HepG2 (cell line): ENCODE data around the gene EEF1AKMT3. TPM values are rescaled to one million over a fixed set of nuclear protein-coding genes. Genes with fewer than 3 reads are reported as not detected.

ENCODE experiments used
- AHDC1 ChIP-seq: sonication (generic); formaldehyde crosslinking; IDR thresholded peaks from 2 replicates; pipeline ENCODE4 v1.5.1; 2020; ENCODE audit warnings: mild to moderate bottlenecking, missing genetic modification reagents, borderline replicate concordance
- ARID3A ChIP-seq: IDR thresholded peaks from 2 replicates; pipeline ENCODE4 v1.6.1; 2012; ENCODE audit warnings: low read depth, low read length, improper control_type of control experiment
- ERF ChIP-seq: IDR thresholded peaks from 2 replicates; pipeline ENCODE4 v1.6.1; 2018; ENCODE audit warnings: missing biosample characterization, missing genetic modification reagents
- IKZF1 ChIP-seq: fragments of 450-650 bp; IDR thresholded peaks from 2 replicates; pipeline ENCODE4 v1.7.1; 2016
- PAF1 ChIP-seq: IDR thresholded peaks from 2 replicates; pipeline ENCODE4 v1.6.1; 2016; ENCODE audit warnings: missing genetic modification reagents, missing compliant biosample characterization
- PHF20 ChIP-seq: sonication (generic); formaldehyde crosslinking; IDR thresholded peaks from 2 replicates; pipeline ENCODE4 v1.5.0; 2020; ENCODE audit warnings: mild to moderate bottlenecking, missing genetic modification reagents
- SP1 ChIP-seq, 2 experiments: fragments of 450-650 bp in 1 of 2; sonication (generic) in 1 of 2; formaldehyde crosslinking in 1 of 2; IDR thresholded peaks; 2 replicates each; pipeline versions ENCODE4 v1.4.0 to v1.6.1; 2016 to 2020; ENCODE audit warnings: missing genetic modification reagents in 1 of 2
- THAP9 ChIP-seq: sonication (generic); formaldehyde crosslinking; IDR thresholded peaks from 2 replicates; pipeline ENCODE4; 2020; ENCODE audit warnings: missing genetic modification reagents, mild to moderate bottlenecking, borderline replicate concordance
- TRIM24 ChIP-seq: sonication (generic); formaldehyde crosslinking; IDR thresholded peaks from 2 replicates; pipeline ENCODE4 v1.8.0; 2022; ENCODE audit warnings: mild to moderate bottlenecking, missing genetic modification reagents
- ZFP90 ChIP-seq: sonication (generic); formaldehyde crosslinking; IDR thresholded peaks from 2 replicates; pipeline ENCODE4 v1.8.0; 2022; ENCODE audit warnings: missing genetic modification reagents, mild to moderate bottlenecking, inconsistent platforms, borderline replicate concordance
- ZNF10 ChIP-seq: sonication (generic); formaldehyde crosslinking; IDR thresholded peaks from 2 replicates; pipeline ENCODE4 v1.4.0; 2020; ENCODE audit warnings: mild to moderate bottlenecking, low read depth, missing genetic modification reagents, borderline replicate concordance
- ZNF205 ChIP-seq: IDR thresholded peaks from 2 replicates; pipeline ENCODE4 v1.6.1; 2018; ENCODE audit warnings: missing biosample characterization, missing genetic modification reagents
- ZNF281 ChIP-seq: sonication (generic); formaldehyde crosslinking; IDR thresholded peaks from 2 replicates; pipeline ENCODE4 v1.4.0; 2020; ENCODE audit warnings: missing genetic modification reagents, borderline replicate concordance
- ZNF335 ChIP-seq: sonication (generic); formaldehyde crosslinking; IDR thresholded peaks from 2 replicates; pipeline ENCODE4 v1.4.0; 2020; ENCODE audit warnings: missing genetic modification reagents
- ZNF720 ChIP-seq: sonication (generic); formaldehyde crosslinking; IDR thresholded peaks from 2 replicates; pipeline ENCODE4 v1.4.0; 2020; ENCODE audit warnings: missing genetic modification reagents
- ZNF781 ChIP-seq: sonication (generic); formaldehyde crosslinking; IDR thresholded peaks from 2 replicates; pipeline ENCODE4 v1.5.1; 2020; ENCODE audit warnings: borderline replicate concordance, mild to moderate bottlenecking, missing genetic modification reagents; ENCODE audit errors: not compliant biosample characterization
- polyA plus RNA-seq, 8 experiments: library from polyadenylated mRNA; depleted of rRNA in 3 of 8; stranded (reverse) in 7 of 8; unstranded in 1 of 8; fragments of >200 nt; fragmentation: Illumina TruSeq in 4 of 8; extraction: Trizol in 4 of 8; gene quantifications; 2 replicates each; pipeline versions ENCODE4 v1.2.1 to v1.2.3, GENCODE V29; 2011 to 2016; ENCODE audit warnings: low read depth in 4 of 8, missing spikeins in 1 of 8, mixed read lengths in 1 of 8; ENCODE audit not compliant: insufficient read depth in 1 of 8
- total RNA-seq, 5 experiments: library from RNA; depleted of rRNA; stranded (reverse); fragments of >200 nt; fragmentation: Illumina TruSeq; extraction: Trizol; gene quantifications; 2 replicates each; pipeline ENCODE4 v1.2.3, GENCODE V29; 2016; ENCODE audit warnings: low read depth in 1 of 5

EEF1AKMT3 gene
- total and polyA plus RNA-seq, 2 of the 13 experiments (the other 11 are each of a cell fraction or from before 2014, with no cell fraction given), result 4.7 to 11.4 TPM

GRCh38 chr12:57744777-57745484 lies 27.5 kb upstream of the EEF1AKMT3 start, which contains the start of gene TSPAN31 (continued):
- TF ChIP-seq THAP9 (CRISPR knock-in tag), result 0 out of 2 replicates have a peak, but pooled peaks have one; percentile 26
- TF ChIP-seq TRIM24 (CRISPR knock-in tag), result no peak
- TF ChIP-seq IKZF1, result no peak
- TF ChIP-seq PAF1 (CRISPR knock-in tag), result no peak
- TF ChIP-seq SP1 (IDR thresholded peaks at IDR 0.05), result no peak
- TF ChIP-seq SP1 (CRISPR knock-in tag; IDR thresholded peaks at IDR 0.05), result no peak; the same call in 1 of the 2 replicates
- no peak for TF ChIP-seq ZNF720 (CRISPR knock-in tag)
- no peak for TF ChIP-seq ARID3A
- no peak for TF ChIP-seq AHDC1
- no peak for TF ChIP-seq ZNF335 (CRISPR knock-in tag)
- no peak for TF ChIP-seq ZNF781 (CRISPR knock-in tag)
- TF ChIP-seq ZNF281, result peak; percentile 35; the same call in 1 of the 2 replicates
- TF ChIP-seq ZNF205, result no peak
- no peak for TF ChIP-seq ZNF10 (CRISPR knock-in tag)
- peak; percentile 79 for TF ChIP-seq PHF20 (CRISPR knock-in tag)
- TF ChIP-seq ERF (CRISPR knock-in tag), result no peak; the same call in 1 of the 2 replicates
- TF ChIP-seq ZFP90 (CRISPR knock-in tag), result no peak; the same call in 1 of the 2 replicates
